NCI-H226 (cell line): Measurements from ENCODE around the gene TSKU.

Source experiments
- DNase-seq: peaks from one replicate; pipeline ENCODE4 v3.0.0-alpha.2; 2015

The TSKU gene

GRCh38 chr11:76783294-76783895 is at the start of gene TSKU:
Gene TSKU, plus strand, starts transcription at chr11:76783356. Its CDS starts 12,261 bp downstream, at chr11:76795617.
- DNase-seq: no peak

GRCh38 chr11:76733906-76734305 is 49.2 kb upstream of the TSKU start:
- DNase-seq: peak; percentile 38

GRCh38 chr11:76734456-76735420 is 48.4 kb upstream of the TSKU start:
- DNase-seq: no peak

GRCh38 chr11:76735841-76736240 is 47.3 kb upstream of the TSKU start:
- no peak for DNase-seq

- DNase-seq: no peak
Observed at GRCh38 chr11:76736266-76736665, 46.9 kb upstream of the TSKU start.

GRCh38 chr11:76736773-76737495 is 46.2 kb upstream of the TSKU start:
- DNase-seq: no peak

- DNase-seq: no peak
Observed at GRCh38 chr11:76738618-76739240, 44.4 kb upstream of the TSKU start.

GRCh38 chr11:76739798-76740197 is 43.4 kb upstream of the TSKU start:
- DNase-seq: no peak

- DNase-seq: no peak
Observed at GRCh38 chr11:76740772-76741171, 42.4 kb upstream of the TSKU start.

GRCh38 chr11:76742902-76743301 is 40.3 kb upstream of the TSKU start:
- no peak for DNase-seq

- DNase-seq: no peak
Observed at GRCh38 chr11:76744186-76745043, 38.7 kb upstream of the TSKU start.

GRCh38 chr11:76745044-76745376 is 38.1 kb upstream of the TSKU start:
- DNase-seq: no peak

GRCh38 chr11:76745561-76746207 is 37.5 kb upstream of the TSKU start:
- no peak for DNase-seq

GRCh38 chr11:76747153-76747914 is 35.8 kb upstream of the TSKU start:
- no peak for DNase-seq

GRCh38 chr11:76747915-76748860 is 35.0 kb upstream of the TSKU start:
- no peak for DNase-seq

GRCh38 chr11:76748948-76749347 is 34.2 kb upstream of the TSKU start:
- no peak for DNase-seq

GRCh38 chr11:76750067-76750466 is 33.1 kb upstream of the TSKU start:
- no peak for DNase-seq

- DNase-seq: no peak
Observed at GRCh38 chr11:76750746-76751145, 32.4 kb upstream of the TSKU start.

- DNase-seq: peak; percentile 89
Observed at GRCh38 chr11:76752321-76753143, 30.6 kb upstream of the TSKU start.
